ENCODE results near the gene STKLD1. TPM values are rescaled to one million over a fixed set of nuclear protein-coding genes. Genes with fewer than 3 reads are reported as not detected.

STKLD1 gene
- polyA plus RNA-seq, 1 experiment = 1.2 TPM

DNA sequence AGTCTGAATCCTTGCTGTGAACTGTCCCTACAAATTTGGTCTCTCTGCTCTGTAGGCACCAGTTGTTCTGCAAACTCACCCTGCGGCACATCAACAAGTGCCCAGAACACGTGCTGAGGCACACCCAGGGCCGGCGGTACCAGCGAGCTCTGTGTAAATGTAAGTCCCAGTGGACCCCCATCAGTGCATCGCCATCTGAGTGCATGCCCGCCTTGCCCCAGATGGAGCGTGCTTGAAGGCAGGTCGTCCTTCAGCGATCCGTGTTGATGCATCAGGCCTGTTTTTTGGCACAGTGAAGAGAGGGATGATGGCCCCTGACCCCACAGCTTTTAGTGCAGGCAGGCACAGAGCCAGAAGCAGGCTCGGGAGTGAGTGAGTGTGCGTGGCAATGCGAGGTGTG lies 18.5 kb upstream of the STKLD1 start:
- no peak for DNase-seq (ENCODE audit: low read depth)
- TF ChIP-seq, protein P1, sequence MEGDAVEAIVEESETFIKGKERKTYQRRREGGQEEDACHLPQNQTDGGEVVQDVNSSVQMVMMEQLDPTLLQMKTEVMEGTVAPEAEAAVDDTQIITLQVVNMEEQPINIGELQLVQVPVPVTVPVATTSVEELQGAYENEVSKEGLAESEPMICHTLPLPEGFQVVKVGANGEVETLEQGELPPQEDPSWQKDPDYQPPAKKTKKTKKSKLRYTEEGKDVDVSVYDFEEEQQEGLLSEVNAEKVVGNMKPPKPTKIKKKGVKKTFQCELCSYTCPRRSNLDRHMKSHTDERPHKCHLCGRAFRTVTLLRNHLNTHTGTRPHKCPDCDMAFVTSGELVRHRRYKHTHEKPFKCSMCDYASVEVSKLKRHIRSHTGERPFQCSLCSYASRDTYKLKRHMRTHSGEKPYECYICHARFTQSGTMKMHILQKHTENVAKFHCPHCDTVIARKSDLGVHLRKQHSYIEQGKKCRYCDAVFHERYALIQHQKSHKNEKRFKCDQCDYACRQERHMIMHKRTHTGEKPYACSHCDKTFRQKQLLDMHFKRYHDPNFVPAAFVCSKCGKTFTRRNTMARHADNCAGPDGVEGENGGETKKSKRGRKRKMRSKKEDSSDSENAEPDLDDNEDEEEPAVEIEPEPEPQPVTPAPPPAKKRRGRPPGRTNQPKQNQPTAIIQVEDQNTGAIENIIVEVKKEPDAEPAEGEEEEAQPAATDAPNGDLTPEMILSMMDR (IDR thresholded peaks at IDR 0.05; ENCODE audit: insufficient read depth, low read depth, low read length) = no peak
- ChIA-PET CTCF (interaction anchor here (0.6 kb wide), 1 partner anchor 30 kb away, joined by 3 read pairs; no protein-coding TSS in a partner anchor), POLR2A (no interaction called here)
- Histone ChIP-seq H3K4me3 (ENCODE audit: low read depth, low read length) (no peak overlapping the region), H3K27me3 (ENCODE audit: control insufficient read depth, insufficient read depth, low read length) (no peaks in the 10 kb centered on the region), H3K36me3 (ENCODE audit: control insufficient read depth, insufficient read depth, low read length) (peaks cover 16% of the 10 kb centered on the region)

DNA sequence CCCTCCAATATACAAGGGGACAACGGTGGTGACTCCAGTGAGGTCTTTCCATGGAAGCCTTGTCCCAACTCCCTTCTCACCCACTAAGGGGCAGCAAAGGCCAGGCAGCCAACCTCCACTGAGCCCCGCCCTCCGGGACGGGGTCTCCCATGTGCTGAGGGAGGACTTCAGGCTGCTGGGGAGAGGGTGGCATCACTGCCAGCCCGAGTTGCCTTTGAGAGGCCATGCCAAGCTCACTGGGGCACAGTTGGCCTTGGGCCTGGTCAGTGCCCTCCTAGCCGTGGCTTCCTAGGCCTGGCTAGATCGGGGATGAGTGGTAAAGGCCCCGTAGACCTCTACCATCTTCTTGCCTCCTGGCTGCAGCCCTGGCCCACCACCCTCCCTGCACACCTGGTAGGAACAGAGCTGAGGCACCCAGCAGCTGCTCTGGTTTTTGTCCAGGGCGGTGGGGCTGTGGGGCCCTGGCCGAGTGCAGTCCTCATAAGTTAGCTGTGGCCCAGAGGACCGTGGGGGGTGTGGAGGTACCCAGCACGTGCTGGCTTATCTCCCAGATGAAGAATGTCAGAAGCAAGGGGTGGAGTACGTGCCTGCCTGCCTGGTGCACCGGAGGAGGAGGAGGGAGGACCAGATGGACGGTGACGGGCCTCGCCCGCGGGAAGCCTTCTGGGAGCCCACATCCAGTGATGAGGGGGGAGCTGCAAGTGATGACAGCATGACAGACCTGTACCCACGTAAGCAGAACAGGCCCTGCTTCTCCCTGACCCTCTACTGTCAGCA lies 16.6 kb upstream of the STKLD1 start:
- CTCF ChIA-PET = interaction anchor here (1.1 to 2.1 kb wide), 2 partner anchors 9 to 121 kb away, joined by 3 to 5 read pairs; no protein-coding TSS in a partner anchor
- Histone ChIP-seq H3K36me3 (ENCODE audit: control insufficient read depth, insufficient read depth, low read length) (peaks cover 24% of the 10 kb centered on the region), H3K27me3 (ENCODE audit: control insufficient read depth, insufficient read depth, low read length) (no peaks in the 10 kb centered on the region), H3K4me3 (ENCODE audit: low read depth, low read length) (no peak overlapping the region)
- POLR2A ChIA-PET = no interaction called here
- TF ChIP-seq, protein P1 (IDR thresholded peaks at IDR 0.05; ENCODE audit: insufficient read depth, low read depth, low read length) = peak; percentile 29; the same call in 1 of the 2 replicates
- DNase-seq (ENCODE audit: low read depth) = no peak

DNA sequence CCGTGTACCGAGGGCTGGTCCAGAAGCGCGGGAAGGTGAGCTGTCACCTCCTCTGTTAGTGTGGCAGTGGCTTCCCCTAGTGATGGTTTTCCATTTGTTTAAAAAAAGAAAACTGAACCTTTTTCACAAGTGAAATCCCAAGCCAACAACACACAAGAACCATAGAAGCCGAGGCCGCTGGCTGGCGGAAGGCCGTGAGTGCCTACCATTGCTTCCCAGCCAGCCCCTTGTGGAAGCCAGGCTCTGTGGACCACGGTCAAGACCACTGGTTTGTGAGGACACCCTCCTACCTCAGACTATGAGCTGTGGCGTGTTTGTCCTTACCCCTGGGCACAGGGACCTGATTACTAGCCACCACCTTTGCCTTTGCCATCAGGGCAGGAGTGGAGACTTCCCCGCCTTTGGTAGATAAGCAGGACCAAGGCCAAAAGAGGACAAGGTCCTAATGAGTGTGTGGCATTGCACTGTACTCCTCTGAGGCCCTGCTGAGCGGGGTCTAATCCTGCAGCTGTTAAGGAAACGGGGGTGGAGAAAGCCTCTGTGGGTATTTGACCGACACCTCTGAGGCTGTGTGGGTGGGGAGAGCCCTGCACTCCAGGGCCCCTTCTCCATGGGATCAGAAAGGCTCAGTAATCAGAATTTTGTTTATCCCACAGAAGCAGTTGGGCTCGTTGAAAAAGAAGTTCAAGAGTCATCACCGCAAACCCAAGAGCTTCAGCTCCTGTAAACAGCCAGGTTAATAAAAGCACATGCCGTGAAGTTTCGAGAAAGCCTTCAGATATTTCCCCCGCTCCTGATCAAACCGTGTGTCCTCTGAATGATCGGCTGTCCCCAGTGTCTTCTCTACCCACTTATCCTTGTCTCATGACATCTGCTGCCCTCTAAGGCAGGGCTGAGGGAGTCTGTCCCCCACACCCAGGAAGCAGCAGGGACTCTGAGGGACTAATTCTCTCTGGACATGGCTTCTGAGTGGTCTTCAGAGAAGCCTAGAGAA lies 15.5 kb upstream of the STKLD1 start:
- ChIA-PET POLR2A (no interaction called here), CTCF (interaction anchor here (1.0 to 2.1 kb wide), 3 partner anchors 8 to 173 kb away, joined by 3 to 5 read pairs (median 4); no protein-coding TSS in a partner anchor)
- Histone ChIP-seq H3K27me3 (ENCODE audit: control insufficient read depth, insufficient read depth, low read length) (no peaks in the 10 kb centered on the region), H3K4me3 (ENCODE audit: low read depth, low read length) (no peak overlapping the region), H3K36me3 (ENCODE audit: control insufficient read depth, insufficient read depth, low read length) (peaks cover 30% of the 10 kb centered on the region)
- no peak for DNase-seq (ENCODE audit: low read depth)
- TF ChIP-seq, protein P1 (IDR thresholded peaks at IDR 0.05; ENCODE audit: insufficient read depth, low read depth, low read length) = no peak

DNA sequence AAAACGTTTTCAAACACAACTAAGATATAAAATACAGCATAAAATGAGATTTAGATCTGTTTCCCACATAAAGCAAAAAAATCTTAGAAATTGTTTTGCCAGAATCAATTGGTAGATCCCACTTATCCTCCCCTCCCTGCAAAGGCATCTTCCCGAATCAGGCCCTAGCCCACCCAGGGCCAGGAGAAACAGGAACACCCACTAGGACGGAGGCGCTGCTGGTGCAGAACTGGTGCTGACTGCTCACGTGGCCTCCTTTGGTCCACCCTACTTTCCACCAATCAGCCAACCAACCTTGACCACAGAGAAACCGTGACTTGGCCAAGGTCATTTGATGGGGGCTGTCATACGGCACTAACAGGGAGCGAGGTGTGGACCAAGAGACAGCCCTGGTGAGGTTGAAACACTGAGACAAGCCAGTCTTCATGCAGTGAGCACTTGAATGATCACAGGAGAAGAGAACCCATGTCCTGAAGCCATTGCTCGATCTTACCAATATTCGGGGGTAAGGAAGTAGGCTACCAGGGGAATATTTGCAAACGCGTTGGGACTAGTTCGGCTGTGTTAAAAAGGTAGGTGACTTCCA lies 14.6 kb upstream of the STKLD1 start:
- Histone ChIP-seq H3K4me3 (ENCODE audit: low read depth, low read length) (no peak overlapping the region), H3K36me3 (ENCODE audit: control insufficient read depth, insufficient read depth, low read length) (peaks cover 35% of the 10 kb centered on the region), H3K27me3 (ENCODE audit: control insufficient read depth, insufficient read depth, low read length) (no peaks in the 10 kb centered on the region)
- DNase-seq (ENCODE audit: low read depth) = no peak
- CTCF ChIA-PET = interaction anchor here (0.8 to 1.9 kb wide), 3 partner anchors 10 to 42 kb away, joined by 4 to 5 read pairs (median 4); no protein-coding TSS in a partner anchor
- TF ChIP-seq, protein P1 (IDR thresholded peaks at IDR 0.05; ENCODE audit: insufficient read depth, low read depth, low read length) = no peak
- POLR2A ChIA-PET = no interaction called here

Data from BJ (cell line).